ENCODE results near the gene SOX13.

DNA sequence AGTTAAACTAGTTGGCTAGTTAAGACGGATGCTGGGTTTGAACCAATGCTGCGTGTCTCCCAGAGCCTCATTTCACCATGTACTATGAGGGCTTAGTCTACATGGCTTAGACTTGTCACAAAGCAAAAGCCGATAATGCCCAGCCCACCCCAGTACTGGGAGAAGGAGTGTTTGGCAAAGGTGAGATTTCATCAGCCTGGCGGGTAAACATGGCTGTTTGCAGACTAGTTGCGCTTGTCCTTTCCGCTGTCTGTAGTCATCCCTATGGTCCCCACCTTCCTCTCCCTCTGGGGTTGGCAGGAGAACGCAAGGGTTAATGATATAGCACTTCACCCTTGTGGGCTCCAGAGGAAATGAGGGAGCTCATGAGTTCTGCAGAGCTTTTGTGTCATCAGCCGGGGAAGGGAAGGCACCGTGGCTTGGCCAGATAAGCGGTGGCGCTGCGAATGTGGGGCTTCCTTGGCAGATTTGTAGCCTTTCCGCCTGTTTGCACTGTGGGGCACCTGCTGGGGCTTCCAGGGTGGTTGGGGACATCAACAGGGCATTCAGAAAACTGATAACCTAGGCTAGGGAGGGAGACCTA lies 29.2 kb downstream of the SOX13 start:
- no peak for TF ChIP-seq POLR2A (IDR thresholded peaks at IDR 0.05)
- TF ChIP-seq, protein P1, sequence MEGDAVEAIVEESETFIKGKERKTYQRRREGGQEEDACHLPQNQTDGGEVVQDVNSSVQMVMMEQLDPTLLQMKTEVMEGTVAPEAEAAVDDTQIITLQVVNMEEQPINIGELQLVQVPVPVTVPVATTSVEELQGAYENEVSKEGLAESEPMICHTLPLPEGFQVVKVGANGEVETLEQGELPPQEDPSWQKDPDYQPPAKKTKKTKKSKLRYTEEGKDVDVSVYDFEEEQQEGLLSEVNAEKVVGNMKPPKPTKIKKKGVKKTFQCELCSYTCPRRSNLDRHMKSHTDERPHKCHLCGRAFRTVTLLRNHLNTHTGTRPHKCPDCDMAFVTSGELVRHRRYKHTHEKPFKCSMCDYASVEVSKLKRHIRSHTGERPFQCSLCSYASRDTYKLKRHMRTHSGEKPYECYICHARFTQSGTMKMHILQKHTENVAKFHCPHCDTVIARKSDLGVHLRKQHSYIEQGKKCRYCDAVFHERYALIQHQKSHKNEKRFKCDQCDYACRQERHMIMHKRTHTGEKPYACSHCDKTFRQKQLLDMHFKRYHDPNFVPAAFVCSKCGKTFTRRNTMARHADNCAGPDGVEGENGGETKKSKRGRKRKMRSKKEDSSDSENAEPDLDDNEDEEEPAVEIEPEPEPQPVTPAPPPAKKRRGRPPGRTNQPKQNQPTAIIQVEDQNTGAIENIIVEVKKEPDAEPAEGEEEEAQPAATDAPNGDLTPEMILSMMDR (IDR thresholded peaks at IDR 0.05), result no peak

Data from vagina (tissue), 2 donors.